ENCODE results near the gene KANSL1L.

The KANSL1L gene

DNA sequence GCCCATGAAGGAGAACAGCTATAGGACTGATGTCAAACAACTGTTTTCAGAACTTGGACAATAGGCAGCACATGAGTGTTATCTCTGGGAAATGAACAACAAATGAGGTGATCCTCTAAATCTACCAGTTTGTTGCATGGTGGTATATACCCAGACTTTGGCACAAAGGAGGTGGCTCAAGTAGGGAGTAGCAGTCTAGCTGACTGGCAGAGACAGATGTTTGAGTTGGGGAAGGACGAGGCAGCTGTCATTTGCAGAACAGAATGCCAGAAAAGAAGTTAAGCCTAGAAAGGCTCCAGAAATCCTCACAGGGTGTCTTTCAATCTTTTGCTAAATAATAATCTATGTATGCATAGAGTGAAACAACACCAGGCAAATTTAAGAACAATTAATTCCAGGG is 121.4 kb downstream of the KANSL1L start:
- DNase-seq (ENCODE audit: low spot score), result no peak
- Histone ChIP-seq H3K4me3 (no peak overlapping the region), H3K27ac (no peak overlapping the region)
- TF ChIP-seq, protein P1, sequence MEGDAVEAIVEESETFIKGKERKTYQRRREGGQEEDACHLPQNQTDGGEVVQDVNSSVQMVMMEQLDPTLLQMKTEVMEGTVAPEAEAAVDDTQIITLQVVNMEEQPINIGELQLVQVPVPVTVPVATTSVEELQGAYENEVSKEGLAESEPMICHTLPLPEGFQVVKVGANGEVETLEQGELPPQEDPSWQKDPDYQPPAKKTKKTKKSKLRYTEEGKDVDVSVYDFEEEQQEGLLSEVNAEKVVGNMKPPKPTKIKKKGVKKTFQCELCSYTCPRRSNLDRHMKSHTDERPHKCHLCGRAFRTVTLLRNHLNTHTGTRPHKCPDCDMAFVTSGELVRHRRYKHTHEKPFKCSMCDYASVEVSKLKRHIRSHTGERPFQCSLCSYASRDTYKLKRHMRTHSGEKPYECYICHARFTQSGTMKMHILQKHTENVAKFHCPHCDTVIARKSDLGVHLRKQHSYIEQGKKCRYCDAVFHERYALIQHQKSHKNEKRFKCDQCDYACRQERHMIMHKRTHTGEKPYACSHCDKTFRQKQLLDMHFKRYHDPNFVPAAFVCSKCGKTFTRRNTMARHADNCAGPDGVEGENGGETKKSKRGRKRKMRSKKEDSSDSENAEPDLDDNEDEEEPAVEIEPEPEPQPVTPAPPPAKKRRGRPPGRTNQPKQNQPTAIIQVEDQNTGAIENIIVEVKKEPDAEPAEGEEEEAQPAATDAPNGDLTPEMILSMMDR (IDR thresholded peaks at IDR 0.05), result no peak

DNA sequence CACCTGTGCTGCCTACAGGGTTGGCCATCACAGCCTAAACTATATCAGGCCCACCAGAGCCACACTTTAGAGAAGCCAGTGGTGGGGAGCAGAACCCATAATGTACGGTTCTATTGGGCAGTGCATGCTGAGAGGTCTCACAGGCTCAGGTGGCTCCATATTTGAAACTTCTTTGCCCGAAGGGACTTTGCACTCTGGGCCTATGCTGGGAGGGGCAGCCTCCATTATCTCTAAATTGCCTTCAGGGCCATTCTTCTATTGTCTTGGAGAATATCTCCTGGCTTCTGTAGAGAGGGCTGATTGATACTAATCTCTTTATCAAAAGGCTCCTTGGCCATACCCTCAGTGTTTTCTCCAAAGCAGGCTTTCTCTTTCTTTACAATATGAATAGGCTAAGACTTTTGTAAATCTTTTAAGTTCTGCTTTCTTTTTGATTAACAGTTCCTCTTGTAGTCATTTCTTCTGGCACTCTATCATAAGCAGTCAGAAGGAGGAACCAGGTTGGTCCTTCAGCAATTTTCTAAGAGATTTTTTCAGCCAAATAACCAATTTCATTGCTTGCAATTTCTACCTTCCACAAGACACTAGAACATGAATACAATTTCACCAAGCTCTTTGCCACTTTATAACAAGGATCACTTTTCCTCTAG is 124.2 kb downstream of the KANSL1L start:
- no peak for DNase-seq (ENCODE audit: low spot score)
- TF ChIP-seq, protein P1 (IDR thresholded peaks at IDR 0.05), result no peak
- Histone ChIP-seq H3K4me3 (no peak overlapping the region), H3K27ac (no peak overlapping the region)

DNA sequence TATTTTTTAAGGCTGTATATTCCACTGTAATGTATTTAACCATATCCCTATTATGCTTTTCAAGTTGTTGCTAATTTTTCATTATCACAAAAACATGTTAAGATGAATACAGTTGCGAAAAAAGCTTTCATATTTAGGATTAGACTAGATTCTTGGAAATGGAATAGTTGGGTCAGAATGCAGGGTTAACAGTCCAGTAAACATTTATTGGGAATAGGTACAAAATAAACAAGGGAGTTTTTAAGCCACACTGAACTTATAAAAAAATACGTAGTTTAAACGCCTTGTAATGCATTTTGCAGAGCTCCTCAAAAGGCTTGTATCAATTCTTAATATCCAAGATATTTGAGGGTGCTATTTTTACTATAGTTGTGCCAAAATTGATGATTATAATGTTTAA is 133.1 kb downstream of the KANSL1L start:
- Histone ChIP-seq H3K4me3 (no peak overlapping the region), H3K27ac (no peak overlapping the region)
- no peak for DNase-seq (ENCODE audit: low spot score)
- TF ChIP-seq, protein P1 (IDR thresholded peaks at IDR 0.05), result no peak

DNA sequence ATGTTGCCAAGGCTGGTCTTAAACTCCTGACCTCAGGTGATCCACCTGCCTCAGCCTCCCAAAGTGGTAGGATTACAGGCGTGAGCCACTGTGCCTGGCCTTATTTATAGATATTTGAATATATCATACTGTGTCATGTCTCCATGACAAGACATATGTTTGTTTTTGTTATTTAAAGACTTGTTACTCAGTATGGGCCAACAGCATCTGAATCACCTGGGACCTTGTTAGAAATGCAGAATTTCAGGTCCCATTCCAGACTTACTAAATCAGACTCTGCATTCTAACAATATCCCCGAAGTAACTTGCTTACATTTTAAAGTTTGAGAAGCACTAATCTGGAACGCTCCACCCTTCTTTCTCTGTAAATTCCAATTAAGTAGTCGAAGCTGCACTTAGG is 135.5 kb downstream of the KANSL1L start:
- Histone ChIP-seq H3K4me3 (no peak overlapping the region), H3K27ac (no peak overlapping the region)
- TF ChIP-seq, protein P1 (IDR thresholded peaks at IDR 0.05), result no peak
- DNase-seq (ENCODE audit: low spot score), result no peak

DNA sequence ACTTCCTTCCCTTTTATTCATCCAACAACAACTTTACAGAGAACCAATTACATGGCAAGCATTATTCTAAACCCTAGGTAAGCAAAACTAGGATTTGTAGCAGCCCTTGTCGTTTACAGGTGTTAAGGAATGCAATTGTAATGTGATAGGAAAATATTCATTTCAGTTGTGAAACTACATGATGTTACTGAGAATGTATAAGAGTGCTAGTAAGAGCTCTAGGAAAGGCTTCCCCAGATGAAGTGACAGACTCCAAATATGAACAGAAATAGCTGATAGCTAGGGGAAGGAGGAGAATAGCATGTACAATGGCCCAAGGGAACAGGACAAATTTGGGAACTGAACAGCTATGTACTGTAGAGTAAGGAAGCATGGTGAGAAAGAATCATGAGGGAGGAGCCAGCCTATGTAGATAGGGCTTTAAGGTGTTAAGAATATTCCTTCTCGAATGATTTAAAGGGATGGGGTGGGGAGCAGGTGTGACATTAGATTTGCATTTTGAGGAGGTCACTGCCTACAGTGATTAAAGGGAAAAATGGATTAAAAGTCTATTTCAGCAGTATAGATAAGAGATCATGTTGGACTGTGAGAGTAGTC is 137.0 kb downstream of the KANSL1L start:
- Histone ChIP-seq H3K4me3 (no peak overlapping the region), H3K27ac (no peak overlapping the region)
- TF ChIP-seq, protein P1 (IDR thresholded peaks at IDR 0.05), result no peak
- no peak for DNase-seq (ENCODE audit: low spot score)

DNA sequence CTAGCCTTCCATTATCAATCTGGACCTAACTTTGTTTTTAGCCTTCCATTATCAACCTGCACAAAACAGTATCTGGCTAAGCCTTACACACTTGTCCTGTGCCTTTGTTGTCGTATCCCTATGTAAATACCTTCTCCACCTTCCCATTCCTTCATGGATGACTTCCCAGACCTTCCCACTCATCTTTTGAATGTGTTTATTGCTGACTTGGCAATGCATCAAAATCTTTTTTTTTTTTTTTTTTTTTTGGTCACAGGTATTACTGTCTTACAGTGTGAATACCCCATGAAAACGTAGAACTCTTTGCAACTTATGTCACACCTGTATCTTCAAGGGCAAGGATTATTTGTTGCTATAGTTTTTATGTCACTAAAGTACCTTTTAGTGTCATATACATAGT is 143.0 kb downstream of the KANSL1L start:
- no peak for DNase-seq (ENCODE audit: low spot score)
- H3K27ac ChIP-seq, result no peak overlapping the region
- TF ChIP-seq, protein P1 (IDR thresholded peaks at IDR 0.05), result no peak
- no peak overlapping the region for H3K4me3 ChIP-seq

DNA sequence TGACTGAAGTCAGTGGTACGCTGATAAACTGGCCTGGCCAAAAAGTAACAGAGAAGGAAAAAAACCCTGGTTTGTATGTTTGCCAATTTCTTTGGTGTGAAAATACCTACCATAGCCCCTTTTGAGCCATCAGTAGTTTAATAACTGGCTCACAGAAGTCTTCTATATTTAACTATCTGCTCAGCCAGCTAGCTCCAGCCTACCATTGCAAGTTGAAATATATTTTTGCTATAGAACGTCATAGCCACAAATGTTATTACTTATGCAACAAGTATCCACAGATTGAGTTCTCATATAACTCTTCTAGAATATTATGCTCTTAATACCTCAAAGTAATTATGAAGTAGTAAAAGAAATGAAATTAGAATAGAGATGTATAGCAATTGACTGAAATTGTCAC is 143.6 kb downstream of the KANSL1L start:
- Histone ChIP-seq H3K27ac (no peak overlapping the region), H3K4me3 (no peak overlapping the region)
- TF ChIP-seq, protein P1 (IDR thresholded peaks at IDR 0.05), result no peak
- DNase-seq (ENCODE audit: low spot score), result no peak
